HG02759 (cell line): Measurements from ENCODE around the gene SLCO3A1.

Experiments used
- ATAC-seq: cut with Tn5 transposase; IDR thresholded peaks from one replicate; pipeline ENCODE4 v1.9.1; 2021; ENCODE audit warnings: mild to moderate bottlenecking, moderate library complexity; ENCODE audit not compliant: unreplicated experiment

SLCO3A1 gene

DNA sequence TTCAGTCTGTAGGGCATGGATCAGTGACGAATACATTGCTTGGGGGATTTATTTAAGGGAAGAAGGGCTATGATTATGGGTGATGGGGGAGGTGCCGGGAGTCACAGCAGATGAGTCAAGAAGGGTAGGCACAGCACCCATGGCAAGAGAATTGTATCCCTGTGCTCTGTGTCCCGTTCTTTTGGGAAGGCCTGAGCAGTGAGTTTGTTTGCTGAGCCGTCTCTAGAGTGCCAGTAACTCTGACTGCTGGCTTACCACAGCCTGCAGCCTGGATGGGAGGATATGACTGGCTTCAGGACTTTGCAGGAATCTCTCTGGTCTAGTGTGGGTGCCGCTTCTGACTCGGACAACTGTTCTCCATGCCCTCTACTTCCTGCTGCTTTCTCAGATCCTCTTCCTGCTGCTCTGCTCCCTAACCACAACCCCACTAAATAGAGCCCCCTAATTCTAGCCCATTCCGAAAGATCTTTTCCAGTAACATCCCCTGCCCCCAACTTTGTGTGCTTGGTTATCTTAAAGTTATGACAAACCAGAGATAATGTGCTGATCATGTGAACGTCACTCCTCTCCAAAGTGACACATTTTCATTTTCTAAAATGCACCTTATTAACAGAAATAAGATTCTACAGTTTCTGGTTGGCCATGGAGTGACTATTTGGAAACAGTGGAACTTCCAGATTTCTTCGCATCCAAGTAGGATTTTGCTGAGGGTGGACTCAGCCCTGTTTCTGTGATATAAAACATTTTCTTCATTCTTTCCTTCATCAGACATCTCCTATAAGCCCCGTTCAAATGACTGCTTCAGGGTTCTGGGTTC lies 239.0 kb downstream of the SLCO3A1 start:
- ATAC-seq, result no peak

DNA sequence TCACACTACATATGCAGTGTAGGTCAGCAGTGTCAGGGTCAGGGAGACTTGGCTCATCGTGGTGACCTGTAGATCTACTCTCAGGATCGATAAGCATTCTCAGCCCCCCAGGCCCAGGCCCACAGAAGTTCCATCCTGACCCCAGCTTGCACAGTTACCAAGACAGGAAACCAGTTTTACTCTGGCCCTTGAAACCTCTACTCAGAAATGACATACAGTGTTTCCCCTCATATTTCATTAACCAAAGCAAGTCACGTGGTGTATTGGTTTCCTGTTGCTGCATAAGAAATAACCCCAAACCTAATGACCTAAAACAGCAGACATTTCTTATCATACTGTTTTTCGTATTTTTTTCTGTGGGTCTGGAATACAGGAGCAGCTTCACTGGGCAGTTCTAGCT lies 242.2 kb downstream of the SLCO3A1 start:
- peak; percentile 75 for ATAC-seq

DNA sequence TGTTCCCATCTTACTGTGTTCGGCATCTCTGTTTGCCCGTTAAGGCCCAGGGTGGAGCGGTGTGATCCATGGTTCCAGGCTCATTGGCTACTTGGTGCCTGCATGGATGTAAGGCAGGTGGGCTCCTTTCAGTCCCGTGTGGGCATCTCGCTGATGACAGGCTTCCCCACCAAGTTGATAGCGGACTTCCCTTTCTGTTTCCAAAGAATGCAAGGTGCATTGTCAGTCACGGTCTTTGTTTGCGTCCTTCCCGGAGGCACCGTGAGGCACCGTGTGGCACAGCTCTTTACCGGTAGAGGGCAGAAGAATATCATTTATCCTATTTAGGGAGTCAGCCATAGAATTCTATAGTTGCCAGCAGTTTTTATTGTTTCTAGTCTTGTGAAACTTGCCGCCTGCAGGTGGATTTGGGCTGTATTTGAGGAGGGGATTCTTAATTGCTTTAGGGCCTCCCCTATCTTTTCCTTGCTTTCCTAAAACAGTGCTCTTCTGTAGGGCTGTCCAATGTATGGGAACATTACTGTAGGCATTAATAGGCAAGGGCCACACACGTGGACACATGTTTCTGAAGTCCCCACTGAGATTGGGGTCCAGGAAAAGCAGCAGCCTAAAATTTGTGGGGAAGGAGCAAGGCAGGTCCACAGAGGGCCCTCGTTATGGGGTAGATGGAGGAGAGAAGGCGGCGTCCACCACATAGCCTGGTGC lies 244.1 kb downstream of the SLCO3A1 start:
- ATAC-seq, result peak; percentile 63

DNA sequence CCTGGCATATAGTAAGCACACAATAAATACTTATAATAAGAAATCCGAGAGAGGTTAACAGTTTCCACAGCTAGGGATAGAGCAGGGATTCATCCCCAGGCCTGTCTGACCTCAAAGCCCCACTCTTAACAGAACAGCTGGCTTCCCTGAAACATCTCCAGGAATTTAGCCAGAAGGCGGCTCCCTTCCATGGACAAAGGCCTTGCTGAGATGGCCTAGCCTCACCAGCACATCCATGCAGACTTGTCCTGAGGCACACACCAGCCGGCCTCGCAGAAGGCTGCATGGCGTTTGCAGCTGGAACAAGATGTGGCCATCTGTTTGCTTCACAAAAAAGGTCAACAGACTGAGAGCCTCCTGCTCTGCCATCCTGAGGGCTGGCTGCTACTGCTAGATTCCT lies 245.4 kb downstream of the SLCO3A1 start:
- ATAC-seq, result no peak

DNA sequence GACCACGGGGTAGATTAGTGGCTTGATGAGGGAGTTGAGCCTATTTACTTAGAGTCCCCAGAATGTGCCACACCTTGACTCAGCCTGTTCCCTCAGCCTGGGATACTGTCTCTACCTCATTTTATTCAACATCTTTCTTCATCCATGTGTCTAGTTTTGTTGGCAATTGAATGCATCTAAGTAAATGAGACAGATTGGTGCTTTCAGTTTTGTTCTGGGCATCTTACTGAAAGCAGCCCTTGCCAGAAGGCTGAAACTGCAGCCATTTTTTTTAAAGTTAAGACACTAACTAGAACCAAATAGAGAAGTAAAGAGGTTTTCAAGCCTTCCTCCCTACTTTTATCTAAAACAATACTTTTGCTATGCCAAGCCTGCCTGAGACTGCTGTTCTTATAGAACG lies 246.8 kb downstream of the SLCO3A1 start:
- no peak for ATAC-seq

DNA sequence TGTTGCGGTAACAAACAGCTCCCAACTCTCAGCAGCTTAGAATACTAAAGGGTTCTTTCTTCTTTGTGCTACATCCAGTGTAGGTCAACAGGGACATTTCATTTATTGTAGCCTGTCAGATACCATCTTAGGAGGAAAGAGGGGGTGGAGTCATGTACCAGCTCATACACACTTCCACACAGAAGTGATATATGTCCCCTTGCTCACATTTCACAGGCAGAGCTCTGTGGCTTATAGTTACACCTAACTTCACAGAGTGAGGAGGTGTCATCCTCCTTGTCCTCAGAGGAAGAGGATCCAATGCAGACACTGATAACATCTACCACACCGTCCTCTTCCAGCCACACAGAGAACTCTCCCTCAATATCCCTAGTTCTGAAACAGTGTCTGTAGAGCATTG lies 247.2 kb downstream of the SLCO3A1 start:
- no peak for ATAC-seq

DNA sequence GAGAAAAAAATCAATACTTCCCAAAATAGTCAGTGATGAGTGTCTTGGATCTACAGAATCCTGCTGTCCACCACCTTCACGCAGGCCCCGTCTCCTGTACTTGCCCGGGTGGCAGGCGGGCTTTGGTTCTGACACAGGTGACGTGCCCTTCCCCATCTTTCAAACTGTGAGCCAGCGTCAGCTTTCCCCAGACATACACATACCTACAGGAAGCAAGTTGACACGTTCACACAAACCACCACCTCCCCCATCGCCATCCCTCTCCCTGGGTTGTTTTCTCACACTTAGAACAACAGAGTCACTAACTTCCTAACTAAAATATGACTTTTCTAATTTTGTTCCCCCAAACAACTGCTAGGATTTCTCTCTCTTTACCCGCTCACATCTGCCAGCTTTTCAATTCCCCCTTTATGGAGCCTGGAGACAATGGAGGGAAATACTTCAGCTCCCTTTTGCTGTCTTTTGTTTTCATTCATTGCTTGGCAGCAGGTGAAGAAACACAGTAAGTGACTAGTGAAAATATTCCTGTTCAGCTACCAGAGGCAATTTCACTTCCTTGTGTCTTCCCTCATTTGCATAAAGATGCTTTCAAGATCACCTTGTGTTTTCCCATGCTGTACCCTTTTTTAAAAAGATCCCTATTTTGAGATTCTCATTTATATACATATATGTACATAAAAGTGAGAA lies 248.3 kb downstream of the SLCO3A1 start:
- peak; percentile 46 for ATAC-seq

DNA sequence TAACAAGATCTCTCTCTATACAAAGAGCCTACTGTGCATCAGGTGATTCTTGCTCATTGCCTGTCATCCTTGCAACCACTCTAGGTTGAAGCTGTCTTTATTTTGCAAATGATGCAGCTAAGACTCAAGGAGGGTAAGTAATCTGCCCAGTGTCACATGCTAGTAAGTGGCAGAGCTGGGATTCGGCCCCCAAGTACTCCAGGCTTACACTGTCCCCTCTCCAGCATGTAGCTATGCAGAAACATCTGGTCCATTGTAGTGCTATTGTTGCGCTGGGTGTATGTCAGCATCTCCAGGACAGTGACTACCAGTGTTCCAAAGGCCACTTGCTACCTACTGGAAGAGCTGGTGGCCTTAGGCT lies 248.9 kb downstream of the SLCO3A1 start:
- ATAC-seq, result peak; percentile 10

DNA sequence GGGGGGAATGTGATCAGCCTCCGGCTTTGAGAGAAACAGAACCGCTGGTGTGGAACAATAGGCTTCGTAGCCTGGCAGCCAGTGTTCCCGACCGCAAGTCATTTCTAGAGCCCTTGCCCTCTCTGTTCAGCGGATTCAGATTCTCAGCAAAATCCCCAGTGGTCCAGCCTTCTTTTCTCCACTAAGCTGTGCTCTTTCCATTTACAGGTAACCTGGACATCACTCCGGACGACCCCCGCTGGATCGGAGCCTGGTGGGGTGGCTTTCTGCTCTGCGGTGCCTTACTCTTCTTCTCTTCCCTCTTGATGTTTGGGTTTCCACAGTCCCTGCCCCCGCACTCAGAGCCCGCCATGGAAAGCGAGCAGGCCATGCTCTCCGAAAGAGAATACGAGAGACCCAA lies 250.6 kb downstream of the SLCO3A1 start:
- no peak for ATAC-seq

DNA sequence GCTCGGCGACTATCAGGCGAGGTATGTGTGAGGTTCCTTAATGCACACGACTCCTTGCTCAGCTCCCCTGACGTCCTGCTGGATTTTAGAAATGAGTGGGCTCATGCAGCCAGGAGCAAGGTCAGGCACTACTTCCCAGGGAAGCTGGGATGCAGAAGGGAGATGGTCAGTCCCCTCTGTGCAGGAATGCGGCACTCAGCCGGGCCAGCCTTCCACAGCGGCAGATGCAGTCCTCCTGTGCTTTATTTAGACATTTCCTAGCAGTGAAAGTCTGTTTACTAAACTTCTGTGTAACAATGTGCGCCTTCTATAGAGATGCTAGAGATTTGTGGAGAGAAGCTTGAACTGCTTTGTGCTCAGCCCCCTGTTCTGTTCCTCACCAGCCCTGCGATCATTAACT lies 252.1 kb downstream of the SLCO3A1 start:
- ATAC-seq, result no peak

DNA sequence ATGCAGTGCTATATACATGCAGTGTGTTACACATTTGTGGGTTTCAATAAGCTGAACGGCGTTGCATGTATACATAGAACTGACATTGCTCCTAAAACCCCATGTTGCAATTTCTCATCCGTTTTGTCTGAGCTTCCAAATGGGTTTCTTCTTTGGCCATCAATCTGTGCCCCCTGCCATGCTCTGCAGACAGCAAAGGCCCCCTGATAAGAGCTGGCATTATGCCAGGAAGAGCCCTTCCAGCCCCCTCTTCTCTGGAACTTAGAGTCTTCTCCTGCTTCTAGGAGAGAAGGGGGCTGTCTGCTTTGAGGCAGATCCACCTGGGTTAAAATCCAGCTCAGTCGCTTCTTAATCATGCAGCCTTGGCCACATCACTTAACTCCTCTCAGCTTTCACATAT lies 254.0 kb downstream of the SLCO3A1 start:
- ATAC-seq, result no peak

DNA sequence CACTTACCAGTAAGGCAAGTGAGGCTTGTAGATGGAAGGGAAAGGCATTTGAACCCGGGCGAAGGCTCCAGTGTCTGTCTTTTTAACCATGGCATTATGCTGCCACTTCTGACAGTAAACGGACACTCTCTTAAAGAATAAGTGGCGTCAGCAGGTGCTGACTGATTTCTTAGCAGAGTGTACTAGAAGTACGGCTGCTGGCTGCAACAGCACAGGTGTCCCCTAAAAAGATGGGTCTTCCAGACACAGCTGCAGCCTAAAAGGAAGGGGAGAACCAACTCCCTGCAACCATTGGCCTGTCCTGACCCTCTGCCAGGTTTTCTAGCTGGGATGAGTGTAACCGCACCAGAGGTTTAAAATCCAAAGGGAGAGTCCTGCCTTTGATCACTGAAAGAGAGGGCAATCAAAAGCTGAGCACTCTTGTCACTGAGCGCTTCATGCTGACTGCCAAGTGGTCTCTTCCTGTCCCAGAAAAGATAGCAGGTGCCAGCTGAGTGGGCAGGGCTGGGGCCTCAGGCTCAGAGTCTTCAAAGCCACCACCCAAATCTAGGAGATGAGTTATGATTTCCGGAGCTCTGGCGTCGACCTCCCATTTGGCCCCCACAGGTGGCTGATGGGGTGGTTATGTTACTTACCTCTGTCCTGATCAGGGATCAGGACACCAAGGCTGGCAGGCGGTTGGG lies 255.8 kb downstream of the SLCO3A1 start:
- ATAC-seq, result no peak

DNA sequence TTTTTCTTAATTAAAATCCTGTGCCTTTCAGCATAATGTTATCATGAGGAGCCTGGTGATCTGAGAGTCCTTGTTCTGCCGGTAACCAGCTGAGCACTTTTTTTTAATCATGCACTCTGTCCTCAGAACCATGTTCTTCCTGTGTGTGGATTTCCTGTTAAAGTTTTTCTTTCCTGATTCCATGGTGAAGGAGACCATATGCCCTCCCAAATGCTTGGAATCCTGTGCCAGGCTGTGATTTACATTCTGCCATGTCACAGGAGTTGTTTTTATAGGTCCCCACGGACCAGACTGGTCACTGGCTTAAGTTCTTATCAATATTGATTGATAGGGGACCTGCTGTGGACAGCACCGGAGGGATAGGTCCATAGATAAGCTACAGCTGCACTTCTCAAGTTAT lies 257.8 kb downstream of the SLCO3A1 start:
- ATAC-seq, result no peak

DNA sequence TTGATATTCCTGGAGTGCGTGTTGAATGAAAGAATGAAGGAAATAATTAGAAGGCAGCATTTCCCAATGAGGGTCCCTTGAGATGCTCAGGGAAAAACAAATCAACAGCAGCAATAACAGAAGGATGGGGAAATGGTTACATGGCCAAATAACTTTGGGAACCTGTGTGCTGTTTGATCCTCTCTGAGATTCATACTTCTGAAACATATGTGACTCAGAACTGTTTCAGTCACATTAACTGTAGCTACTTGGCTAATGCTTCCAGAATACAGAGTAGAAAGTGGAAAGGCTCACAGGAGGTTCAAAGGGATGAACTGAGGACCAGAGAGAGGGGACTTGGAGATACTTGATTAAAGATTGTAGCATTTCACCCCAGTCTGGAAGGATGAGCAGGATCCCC lies 258.2 kb downstream of the SLCO3A1 start:
- ATAC-seq, result no peak

DNA sequence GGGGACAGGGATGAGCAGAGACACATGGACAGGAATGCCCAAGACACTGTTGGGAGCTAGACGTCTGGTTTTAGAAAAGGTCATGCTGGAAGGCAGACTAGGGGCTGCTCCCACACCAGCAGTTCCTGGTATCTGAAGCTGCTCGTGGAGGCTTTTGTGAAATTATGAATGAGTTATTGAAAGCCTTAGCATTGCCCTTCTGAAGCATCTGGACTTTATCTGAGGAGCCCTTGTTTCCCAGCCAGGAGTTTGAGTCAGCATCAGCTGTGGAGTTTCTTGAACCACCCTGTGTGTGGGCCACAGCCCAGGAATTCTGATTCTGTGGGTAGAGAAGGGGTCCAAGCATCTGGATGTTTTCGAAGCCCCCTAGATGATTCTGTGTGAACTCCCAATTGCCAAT lies 258.7 kb downstream of the SLCO3A1 start:
- ATAC-seq, result no peak

DNA sequence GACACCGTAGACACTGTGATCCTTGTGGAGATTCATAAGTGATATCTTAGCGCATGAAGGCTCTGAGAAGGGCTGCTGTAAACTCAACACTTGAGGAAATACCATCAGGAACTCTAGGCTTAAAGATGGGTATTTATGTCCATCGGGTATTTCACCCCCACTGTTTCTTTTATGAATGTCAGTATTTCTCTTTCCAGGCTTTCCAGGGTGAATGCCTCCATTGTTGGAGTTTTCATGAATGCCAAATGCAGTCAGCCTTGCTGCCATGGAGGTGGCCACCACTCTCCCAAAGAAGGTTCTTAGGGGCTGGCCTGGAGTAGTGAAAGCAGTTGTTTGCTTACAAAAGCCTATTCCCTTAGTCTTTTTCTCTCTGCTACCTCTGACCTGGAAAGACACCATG lies 259.2 kb downstream of the SLCO3A1 start:
- no peak for ATAC-seq

DNA sequence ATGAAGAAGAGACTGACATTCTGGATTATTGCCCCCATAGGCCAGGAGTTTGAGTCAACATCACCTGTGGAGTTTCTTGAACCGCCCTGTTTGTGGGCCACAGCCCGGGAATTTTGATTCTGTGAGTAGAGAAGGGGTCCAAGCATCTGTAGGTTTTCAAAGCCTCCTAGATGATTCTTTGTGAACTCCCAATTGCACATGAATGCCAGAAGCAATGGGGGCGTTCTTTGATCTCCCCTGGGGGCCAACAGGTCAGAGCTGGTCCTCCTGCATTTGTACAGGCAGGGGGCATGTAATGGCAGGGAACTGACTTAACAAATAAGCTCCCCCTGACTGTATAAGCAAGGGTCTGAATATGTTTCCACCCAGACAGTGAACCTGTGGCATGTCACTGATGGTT lies 260.3 kb downstream of the SLCO3A1 start:
- no peak for ATAC-seq

DNA sequence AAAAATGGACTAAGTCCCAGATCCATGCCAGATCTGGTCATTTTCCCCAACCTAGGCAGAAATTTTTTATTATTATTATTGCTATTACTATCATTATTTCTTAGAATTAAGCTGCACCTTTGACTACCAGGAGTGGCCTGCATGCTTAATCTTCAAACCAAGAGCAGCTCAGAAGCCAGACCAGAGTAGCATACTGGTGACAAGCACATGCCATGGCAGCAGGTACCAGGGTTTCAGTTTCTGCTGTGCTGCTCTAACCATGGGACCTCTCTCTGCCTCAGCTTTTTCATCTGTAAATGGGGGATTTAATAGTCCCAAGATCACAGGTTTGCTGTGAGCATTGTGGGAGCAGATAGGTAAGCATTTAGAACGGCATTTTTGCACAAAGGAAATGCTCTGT lies 262.3 kb downstream of the SLCO3A1 start:
- ATAC-seq, result no peak

DNA sequence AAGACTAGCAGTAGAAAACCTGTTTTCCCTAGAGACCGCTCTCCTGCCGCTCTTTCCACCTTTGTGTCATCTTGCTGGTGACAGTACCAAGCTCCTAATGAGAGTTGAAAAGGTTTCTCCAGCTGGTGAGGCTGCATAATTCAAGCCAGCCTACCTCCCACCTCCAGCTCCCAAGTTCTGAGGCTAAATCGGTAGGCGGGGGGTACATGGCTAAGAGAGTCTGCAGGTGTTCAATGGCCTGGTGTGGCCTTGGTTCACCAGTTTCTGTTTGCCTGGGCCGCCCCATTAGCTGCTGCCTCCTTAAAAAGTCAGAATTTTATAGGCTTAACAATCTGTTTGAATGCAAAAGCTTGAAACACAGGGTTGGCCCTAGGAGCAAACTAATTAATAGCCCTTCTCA lies 262.8 kb downstream of the SLCO3A1 start:
- no peak for ATAC-seq

DNA sequence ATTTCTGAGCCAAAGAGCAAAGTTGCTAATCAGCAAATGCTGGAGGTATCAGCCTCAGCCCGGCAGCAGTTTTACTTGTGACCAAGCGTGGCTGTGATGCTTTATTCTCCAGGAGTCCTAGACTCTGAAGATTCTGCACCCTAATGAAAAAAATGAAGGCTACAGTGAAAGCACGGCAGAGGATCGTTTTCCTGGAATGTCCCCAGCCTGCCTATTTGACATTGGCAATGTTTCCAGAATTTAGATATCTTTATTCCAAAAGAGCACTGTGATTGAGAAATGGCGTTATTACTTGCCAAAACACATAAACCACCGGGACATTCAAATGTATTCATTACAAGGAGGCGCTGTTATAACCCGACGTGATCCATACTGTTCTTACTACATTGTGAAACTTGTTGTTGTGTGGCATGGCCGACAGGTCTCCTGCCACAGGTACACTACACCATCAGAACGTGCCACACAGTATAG lies 263.8 kb downstream of the SLCO3A1 start:
- no peak for ATAC-seq

DNA sequence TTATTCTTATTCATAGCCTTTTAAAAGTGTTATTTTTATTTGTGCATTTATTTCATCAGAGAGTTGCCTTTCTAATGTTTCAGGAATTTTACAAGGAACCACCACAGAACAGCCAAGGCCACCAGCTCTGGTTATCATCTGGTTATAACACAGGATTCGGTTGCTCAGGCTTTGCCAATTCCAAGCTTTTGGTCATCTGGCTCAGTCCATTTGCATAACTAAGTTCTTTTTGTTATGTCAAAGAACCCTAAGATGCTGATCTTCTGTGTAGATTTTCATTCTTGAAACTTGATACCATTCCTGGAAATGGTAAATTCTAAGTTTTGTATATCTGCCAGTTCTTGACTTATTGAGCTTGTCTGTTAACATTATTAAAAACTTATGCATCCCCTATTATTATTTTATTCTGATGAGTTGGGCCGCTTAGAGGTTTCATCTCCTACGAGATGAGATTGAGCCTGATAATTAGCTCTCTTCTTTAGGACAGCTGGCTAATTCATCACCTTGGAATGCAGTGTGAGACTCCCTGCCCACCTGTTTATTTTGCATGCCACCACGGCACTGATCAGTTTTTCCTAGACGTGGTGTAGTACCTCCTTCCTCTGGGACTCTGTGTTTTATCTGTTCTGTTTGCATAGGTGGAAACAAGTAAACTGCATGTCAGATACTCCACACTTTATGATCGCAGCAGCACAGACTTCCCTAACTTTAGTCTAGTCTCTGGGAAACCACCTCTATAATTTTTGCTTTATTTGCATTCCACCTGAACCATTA lies 264.8 kb downstream of the SLCO3A1 start:
- ATAC-seq, result no peak
